Fibroblast of lung (primary cell): ENCODE data around the gene SEMA4D. TPM values are rescaled to one million over a fixed set of nuclear protein-coding genes. Genes with fewer than 3 reads are reported as not detected.

Experiments used
- DNase-seq, 2 donors: peaks; one replicate each; pipeline versions ENCODE4 v3.0.0 to v3.0.0-alpha.2; 2010; ENCODE audit warnings: low read depth in 2 of 2
- H2AFZ ChIP-seq: 2 replicates; pipeline ENCODE4 v1.5.1; 2012; ENCODE audit warnings: low read length, control low read depth, inconsistent platforms
- H3K27ac ChIP-seq: 2 replicates; pipeline ENCODE4 v1.5.1; 2011; ENCODE audit warnings: low read length, control low read depth; ENCODE audit not compliant: insufficient read depth
- H3K27me3 ChIP-seq: 2 replicates; pipeline ENCODE4 v1.5.1; 2011; ENCODE audit warnings: mild to moderate bottlenecking, low read length; ENCODE audit not compliant: control insufficient read depth, insufficient read depth
- H3K36me3 ChIP-seq: 2 replicates; pipeline ENCODE4 v1.5.1; 2011; ENCODE audit warnings: low read length; ENCODE audit not compliant: control insufficient read depth, insufficient read depth
- H3K4me1 ChIP-seq: 2 replicates; pipeline ENCODE4 v1.5.1; 2011; ENCODE audit warnings: low read length; ENCODE audit not compliant: control insufficient read depth, insufficient read depth; ENCODE audit errors: extremely low read depth
- H3K4me2 ChIP-seq: 2 replicates; pipeline ENCODE4 v1.5.1; 2011; ENCODE audit warnings: low read length, control low read depth; ENCODE audit not compliant: insufficient read depth; ENCODE audit errors: extremely low read depth
- H3K4me3 ChIP-seq, 4 experiments: fragments of 200-600 bp in 1 of 4; sonication (generic) in 1 of 4; replicated peaks in 1 of 4; 2 replicates each; pipeline ENCODE4 v1.5.1; 2011 to 2016; ENCODE audit warnings: low read length in 4 of 4, low read depth in 3 of 4, mild to moderate bottlenecking in 3 of 4, control low read depth in 2 of 4, inconsistent platforms in 1 of 4, mixed read lengths in 1 of 4; ENCODE audit not compliant: insufficient read depth in 1 of 4; ENCODE audit errors: control extremely low read depth in 1 of 4
- H3K79me2 ChIP-seq: 2 replicates; pipeline ENCODE4 v1.5.1; 2012; ENCODE audit warnings: mild to moderate bottlenecking, low read length, inconsistent platforms; ENCODE audit not compliant: control insufficient read depth, insufficient read depth
- H3K9ac ChIP-seq: 2 replicates; pipeline ENCODE4 v1.5.1; 2011; ENCODE audit warnings: mild to moderate bottlenecking, low read length, control low read depth; ENCODE audit not compliant: insufficient read depth
- H3K9me3 ChIP-seq: 2 replicates; pipeline ENCODE4 v1.5.1; 2012; ENCODE audit warnings: low read depth, low read length; ENCODE audit not compliant: control insufficient read depth, insufficient read depth
- H4K20me1 ChIP-seq: 2 replicates; pipeline ENCODE4 v1.5.1; 2011; ENCODE audit warnings: low read length; ENCODE audit not compliant: control insufficient read depth, insufficient read depth; ENCODE audit errors: extremely low read depth
- CTCF ChIP-seq, 2 donors: IDR thresholded peaks in 1 of 2; conservative IDR thresholded peaks in 1 of 2; 1 replicate in 1 of 2; 2 replicates in 1 of 2; pipeline ENCODE4 v1.5.1; 2011 to 2012; ENCODE audit warnings: low read length in 2 of 2, control low read depth in 1 of 2, inconsistent platforms in 1 of 2, low read depth in 1 of 2, mild to moderate bottlenecking in 1 of 2
- EZH2 ChIP-seq: IDR thresholded peaks from 2 replicates; pipeline ENCODE4 v1.5.1; 2012; ENCODE audit warnings: low read length, control low read depth, mild to moderate bottlenecking; ENCODE audit errors: missing control alignments
- polyA plus RNA-seq, 2 donors: library from polyadenylated mRNA; depleted of rRNA in 1 of 2; stranded (reverse) in 1 of 2; unstranded in 1 of 2; fragments of >200 nt; gene quantifications; 2 replicates each; pipeline ENCODE4 v1.2.1, GENCODE V29; 2011 to 2012; ENCODE audit warnings: missing spikeins in 1 of 2
- total RNA-seq: library from RNA; depleted of rRNA; stranded (reverse); fragments of >200 nt; gene quantifications from 2 replicates; pipeline ENCODE4 v1.2.1, GENCODE V29; 2014

SEMA4D gene
- total and polyA plus RNA-seq, 2 donors (not counting 1 experiment from before 2014, with no cell fraction given) = 0.67 to 2.6 TPM

GRCh38 chr9:89425921-89426383 is 72.0 kb downstream of the SEMA4D start:
- Histone ChIP-seq H3K4me2 (no peak overlapping the region), H3K36me3 (no peaks in the 10 kb centered on the region), H2AFZ (no peak overlapping the region)

GRCh38 chr9:89425024-89425805 is 72.7 kb downstream of the SEMA4D start:
- H3K9me3 ChIP-seq = no peaks in the 10 kb centered on the region
- H3K36me3 ChIP-seq = no peaks in the 10 kb centered on the region
- no peak overlapping the region for H3K27ac ChIP-seq
- no peak overlapping the region for H2AFZ ChIP-seq
- H3K4me3 ChIP-seq = no peak overlapping the region
- no peaks in the 10 kb centered on the region for H3K79me2 ChIP-seq
- DNase-seq = peak in 1 of 2 donors; percentile 23
- H3K4me2 ChIP-seq = no peak overlapping the region
- H3K9ac ChIP-seq = no peak overlapping the region
- H4K20me1 ChIP-seq = no peaks in the 10 kb centered on the region
- TF ChIP-seq CTCF (conservative IDR thresholded peaks at IDR 0.05 in 1 of 2, IDR thresholded peaks at IDR 0.05 in 1 of 2; ENCODE audit: low read depth in 1 of 2, low read length in 2 of 2) = no peak
- TF ChIP-seq EZH2 = no peak
- H3K4me1 ChIP-seq = no peaks in the 10 kb centered on the region
- H3K27me3 ChIP-seq = no peaks in the 10 kb centered on the region

More at GRCh38 chr9:89425921-89426383, 72.0 kb downstream of the SEMA4D start:
- Histone ChIP-seq H3K79me2 (no peaks in the 10 kb centered on the region), H3K27me3 (no peaks in the 10 kb centered on the region), H3K4me1 (no peaks in the 10 kb centered on the region), H3K27ac (no peak overlapping the region), H3K4me3 (no peak overlapping the region), H4K20me1 (no peaks in the 10 kb centered on the region), H3K9ac (no peak overlapping the region), H3K9me3 (no peaks in the 10 kb centered on the region)
- DNase-seq = peak in 1 of 2 donors; percentile 21
- TF ChIP-seq CTCF (conservative IDR thresholded peaks at IDR 0.05 in 1 of 2, IDR thresholded peaks at IDR 0.05 in 1 of 2; ENCODE audit: low read depth in 1 of 2, low read length in 2 of 2) (no peak), EZH2 (no peak)

- H3K27ac ChIP-seq = no peak overlapping the region
- no peak overlapping the region for H3K4me2 ChIP-seq
- no peaks in the 10 kb centered on the region for H3K36me3 ChIP-seq
- no peak overlapping the region for H3K9ac ChIP-seq
- no peaks in the 10 kb centered on the region for H4K20me1 ChIP-seq
- H3K4me3 ChIP-seq = no peak overlapping the region
- no peaks in the 10 kb centered on the region for H3K79me2 ChIP-seq
- TF ChIP-seq EZH2 = no peak
- TF ChIP-seq CTCF (conservative IDR thresholded peaks at IDR 0.05 in 1 of 2, IDR thresholded peaks at IDR 0.05 in 1 of 2; ENCODE audit: low read depth in 1 of 2, low read length in 2 of 2) = no peak
- no peaks in the 10 kb centered on the region for H3K27me3 ChIP-seq
- no peaks in the 10 kb centered on the region for H3K4me1 ChIP-seq
- no peak overlapping the region for H2AFZ ChIP-seq
- peak in 1 of 2 donors; percentile 60 for DNase-seq
- H3K9me3 ChIP-seq = no peaks in the 10 kb centered on the region
Measured at GRCh38 chr9:89422151-89422975, 75.5 kb downstream of the SEMA4D start.
